Effector CD4-positive, alpha-beta T cell (primary cell): ENCODE measurements around the gene TMIGD1.

Experiments used
- DNase-seq: peaks from one replicate; pipeline ENCODE4 v3.0.0-alpha.2; 2020

TMIGD1 gene

GRCh38 chr17:30323895-30324319 lies 9.9 kb downstream of the TMIGD1 start:
- peak; percentile 12 for DNase-seq

GRCh38 chr17:30323262-30323894 lies 10.5 kb downstream of the TMIGD1 start:
- DNase-seq: peak; percentile 45

- no peak for DNase-seq
Measured at GRCh38 chr17:30321314-30321713, 12.5 kb downstream of the TMIGD1 start.

DNA sequence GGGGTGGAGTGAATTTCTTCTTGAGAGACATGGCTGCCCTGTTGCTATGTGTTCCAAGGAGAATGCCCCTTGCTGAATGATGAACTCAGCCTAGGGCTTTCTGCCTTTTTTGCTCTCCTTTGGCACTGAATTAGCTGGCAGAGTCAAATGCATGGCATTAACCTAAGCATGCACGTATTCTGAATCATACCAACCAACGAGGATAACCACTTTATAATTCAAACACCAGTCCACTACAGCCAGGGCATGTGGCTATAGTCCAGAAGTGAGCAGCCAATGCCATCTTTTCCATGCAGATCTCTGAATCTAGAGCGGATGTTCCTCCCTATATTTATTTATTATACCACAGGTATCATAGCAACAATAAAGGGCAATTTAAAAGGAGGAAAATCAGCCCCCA lies 15.7 kb downstream of the TMIGD1 start:
- no peak for DNase-seq

DNA sequence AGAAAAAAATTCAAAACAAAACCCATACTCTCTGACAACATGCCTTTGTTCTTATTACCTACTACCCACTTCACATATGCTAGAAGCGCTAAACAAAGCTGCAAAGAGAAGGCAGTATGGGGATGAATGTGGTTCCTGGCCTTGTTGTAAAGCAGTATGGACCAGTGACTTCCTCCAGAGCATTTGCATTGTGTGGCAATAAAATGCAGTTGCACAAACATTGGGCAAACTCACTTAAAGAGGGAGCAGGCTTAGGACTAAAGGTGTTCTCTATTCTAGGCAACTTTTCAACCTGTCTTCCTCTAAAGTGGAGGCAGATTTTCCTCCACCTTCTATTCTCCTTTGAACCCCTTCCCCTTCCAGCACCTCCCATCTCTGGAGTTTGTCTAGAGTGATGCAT lies 17.1 kb downstream of the TMIGD1 start:
- DNase-seq: no peak

GRCh38 chr17:30315106-30315505 lies 18.8 kb downstream of the TMIGD1 start:
- no peak for DNase-seq

- DNase-seq: no peak
Measured at GRCh38 chr17:30314474-30314873, 19.4 kb downstream of the TMIGD1 start.

DNA sequence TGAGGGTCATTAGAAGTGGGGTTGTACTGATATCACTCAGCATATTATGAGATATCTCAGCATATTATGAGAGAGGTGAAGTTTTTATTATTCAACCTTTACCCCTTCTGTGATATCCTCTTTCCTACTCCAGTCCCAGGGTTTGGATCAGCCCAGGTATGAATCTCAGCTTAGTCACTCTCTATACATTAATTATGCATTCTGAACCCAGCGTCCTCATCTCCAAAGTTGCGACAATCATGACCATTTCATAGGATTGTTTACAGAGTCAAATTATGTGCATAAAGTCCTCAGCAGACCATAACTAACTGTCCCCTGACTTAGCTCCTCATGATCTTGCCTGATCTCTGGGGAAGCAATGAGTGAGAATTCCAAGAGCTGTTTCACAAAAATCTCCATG lies 21.6 kb downstream of the TMIGD1 start:
- DNase-seq: no peak

DNA sequence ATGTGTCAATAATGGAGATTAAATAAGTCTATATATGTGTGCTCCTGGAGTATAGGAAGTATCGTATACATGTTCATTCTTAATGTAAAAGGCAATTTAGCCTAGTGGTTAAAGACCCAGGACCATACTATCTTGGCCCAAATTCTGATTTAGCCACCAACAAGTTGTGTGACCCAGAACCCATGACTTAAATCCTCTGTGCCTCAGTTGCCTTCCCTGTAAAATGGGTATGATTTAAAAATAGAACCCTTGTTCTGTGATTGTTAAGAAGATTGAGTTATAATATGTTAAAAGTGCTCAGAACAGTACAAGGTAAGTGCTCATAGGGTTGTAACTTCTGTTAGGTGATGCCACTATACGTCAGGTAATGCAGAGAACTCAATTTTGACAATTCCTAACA lies 23.3 kb downstream of the TMIGD1 start:
- DNase-seq: no peak

- DNase-seq: no peak
Measured at GRCh38 chr17:30309591-30309990, 24.3 kb downstream of the TMIGD1 start.

- DNase-seq: no peak
Measured at GRCh38 chr17:30308406-30308805, 25.5 kb downstream of the TMIGD1 start.

DNA sequence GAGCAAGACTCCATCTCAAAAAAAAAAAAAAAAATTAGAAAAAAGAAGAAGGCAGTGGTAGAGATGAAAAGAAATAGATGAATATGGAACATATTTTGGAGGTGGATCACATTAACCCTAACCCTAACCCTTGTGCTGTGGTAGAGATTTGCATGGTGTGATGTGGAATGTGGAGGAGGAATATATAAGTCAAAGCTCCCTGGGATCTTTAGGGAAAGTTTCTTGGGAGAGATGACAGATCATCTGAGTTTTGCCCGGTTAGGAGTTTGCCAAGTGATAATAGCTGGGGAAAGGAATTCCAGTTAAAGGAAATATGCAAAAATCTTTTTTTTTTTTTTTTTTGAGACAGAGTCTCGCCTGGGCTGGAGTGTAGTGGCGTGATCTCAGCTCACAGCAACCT lies 29.1 kb downstream of the TMIGD1 start:
- no peak for DNase-seq

- no peak for DNase-seq
Measured at GRCh38 chr17:30302241-30302640, 31.6 kb downstream of the TMIGD1 start.

DNA sequence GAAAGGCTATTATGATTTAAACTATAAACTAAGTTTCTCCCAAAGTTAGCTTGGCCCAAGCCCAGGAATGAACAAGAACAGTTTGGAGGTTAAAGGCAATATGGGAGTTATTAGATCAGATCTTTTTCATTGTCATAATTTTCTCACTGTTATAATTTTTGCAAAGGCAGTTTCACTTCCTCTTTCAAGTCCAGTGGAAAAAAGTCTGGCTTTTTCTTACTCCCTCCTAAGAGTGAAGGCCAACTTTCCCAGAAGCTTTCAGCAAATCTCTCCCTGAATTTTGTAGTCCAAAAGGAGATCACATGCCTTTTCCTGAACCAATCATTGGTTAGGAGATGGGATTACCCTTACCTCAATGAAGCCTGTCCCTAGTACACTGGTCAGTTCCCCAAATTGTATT lies 33.0 kb downstream of the TMIGD1 start:
- DNase-seq: no peak

DNA sequence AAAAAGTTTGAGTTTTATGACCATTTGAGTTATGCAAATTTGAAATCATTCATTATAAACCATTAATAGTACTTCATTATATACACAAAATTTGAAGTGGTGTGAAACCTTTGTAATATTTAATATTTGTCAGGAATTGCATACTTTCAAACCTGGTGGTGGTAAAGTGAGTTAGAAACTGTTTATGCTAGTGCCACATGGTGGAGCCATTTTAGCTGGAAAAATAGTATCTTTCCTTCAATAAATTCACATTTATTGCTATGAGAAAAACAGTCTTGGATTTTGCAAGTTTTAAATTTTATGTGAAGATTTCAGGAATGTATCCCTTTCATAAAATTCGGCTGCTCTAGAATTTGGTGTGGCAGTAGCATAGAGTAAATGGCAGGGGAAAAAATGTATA lies 34.9 kb downstream of the TMIGD1 start:
- DNase-seq: no peak

DNA sequence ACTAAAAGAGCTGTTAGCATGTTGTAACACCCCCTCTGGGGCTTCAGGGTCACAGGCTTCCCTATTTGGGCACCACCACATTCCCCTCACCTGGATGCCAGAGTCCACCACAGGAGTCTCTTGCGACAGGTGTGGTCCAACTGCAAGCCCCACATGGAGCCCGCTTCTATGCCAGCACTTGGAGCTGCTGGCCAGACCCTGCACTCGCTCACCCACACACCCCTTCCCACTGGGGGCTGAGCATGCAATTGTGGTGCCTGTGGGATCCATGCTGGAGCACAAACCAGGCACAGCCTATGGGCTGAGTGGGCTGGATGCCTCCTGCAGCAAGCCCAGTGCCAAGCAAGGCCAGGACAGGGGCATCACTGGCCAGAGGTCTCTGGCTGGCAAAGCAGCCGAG lies 36.1 kb downstream of the TMIGD1 start:
- no peak for DNase-seq

DNA sequence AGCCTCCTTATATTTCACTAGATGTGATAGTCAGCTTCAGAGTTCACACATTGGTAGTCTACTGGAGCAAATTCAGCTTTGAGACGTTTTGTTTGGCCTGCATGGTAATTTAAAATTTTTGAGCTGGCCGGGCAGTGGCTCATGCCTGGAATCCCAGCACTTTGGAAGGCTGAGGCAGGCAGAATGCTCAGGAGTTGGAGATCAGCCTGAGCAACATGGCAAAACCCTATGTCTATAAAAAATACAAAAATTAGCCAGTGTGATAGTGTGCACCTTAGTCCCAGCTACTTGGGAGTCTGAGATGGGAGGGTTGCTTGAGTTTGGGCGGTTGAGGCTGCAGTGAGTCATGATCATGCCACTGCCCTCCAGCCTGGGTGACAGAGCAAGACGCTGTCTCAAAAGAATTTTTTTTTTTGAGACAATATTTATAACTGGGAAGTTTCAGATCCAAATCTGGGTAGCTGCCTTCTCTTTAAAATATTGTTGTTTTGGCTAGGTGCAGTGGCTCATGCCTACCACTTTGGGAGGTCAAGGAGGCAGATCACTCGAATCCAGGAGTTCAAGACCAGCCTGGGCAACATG lies 37.3 kb downstream of the TMIGD1 start:
- DNase-seq: no peak

GRCh38 chr17:30292286-30292858 lies 41.5 kb downstream of the TMIGD1 start:
- DNase-seq: no peak

DNA sequence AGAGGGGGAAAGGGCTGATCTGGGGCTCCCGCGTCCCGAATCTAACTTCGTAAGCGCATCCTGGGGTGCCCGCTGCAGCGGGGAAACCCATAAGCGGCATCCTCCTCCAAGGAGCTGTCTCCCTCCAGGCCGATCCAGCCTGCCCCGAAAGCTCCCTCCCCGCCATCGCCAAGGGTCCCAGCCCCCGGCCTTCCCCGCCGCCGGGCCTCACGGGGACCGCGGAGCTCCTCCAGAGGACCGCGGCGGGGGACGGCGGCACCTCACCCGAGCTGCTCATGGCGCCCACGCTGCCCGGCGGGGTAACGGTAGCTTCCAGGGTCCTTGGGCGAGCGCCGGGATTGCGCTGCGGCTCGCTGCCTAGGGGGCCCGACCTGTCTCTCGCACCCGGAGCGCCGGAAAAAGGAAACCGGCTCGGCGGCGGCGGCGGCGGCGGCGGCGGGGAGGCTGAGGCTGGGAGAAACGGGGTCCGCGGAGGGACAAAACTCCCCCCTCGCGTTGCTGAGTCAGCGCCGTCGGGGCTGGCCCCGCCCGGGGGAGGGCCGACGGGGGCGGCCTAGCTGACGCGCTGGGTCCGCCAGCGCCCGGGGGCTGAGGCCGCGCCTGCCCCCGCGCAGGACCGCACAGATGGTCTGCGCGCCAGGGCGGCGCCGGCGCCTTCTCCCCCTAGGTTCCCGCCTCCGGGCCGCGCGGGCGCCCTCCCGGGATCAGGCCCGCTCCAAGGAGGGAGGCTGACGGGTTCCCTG lies 42.1 kb downstream of the TMIGD1 start, which contains the start of gene BLMH:
Gene BLMH, minus strand, starts transcription at position 402 of the 743 bp plus-strand sequence. Its CDS starts 125 bp downstream, at position 277.
- DNase-seq: peak; percentile 70

DNA sequence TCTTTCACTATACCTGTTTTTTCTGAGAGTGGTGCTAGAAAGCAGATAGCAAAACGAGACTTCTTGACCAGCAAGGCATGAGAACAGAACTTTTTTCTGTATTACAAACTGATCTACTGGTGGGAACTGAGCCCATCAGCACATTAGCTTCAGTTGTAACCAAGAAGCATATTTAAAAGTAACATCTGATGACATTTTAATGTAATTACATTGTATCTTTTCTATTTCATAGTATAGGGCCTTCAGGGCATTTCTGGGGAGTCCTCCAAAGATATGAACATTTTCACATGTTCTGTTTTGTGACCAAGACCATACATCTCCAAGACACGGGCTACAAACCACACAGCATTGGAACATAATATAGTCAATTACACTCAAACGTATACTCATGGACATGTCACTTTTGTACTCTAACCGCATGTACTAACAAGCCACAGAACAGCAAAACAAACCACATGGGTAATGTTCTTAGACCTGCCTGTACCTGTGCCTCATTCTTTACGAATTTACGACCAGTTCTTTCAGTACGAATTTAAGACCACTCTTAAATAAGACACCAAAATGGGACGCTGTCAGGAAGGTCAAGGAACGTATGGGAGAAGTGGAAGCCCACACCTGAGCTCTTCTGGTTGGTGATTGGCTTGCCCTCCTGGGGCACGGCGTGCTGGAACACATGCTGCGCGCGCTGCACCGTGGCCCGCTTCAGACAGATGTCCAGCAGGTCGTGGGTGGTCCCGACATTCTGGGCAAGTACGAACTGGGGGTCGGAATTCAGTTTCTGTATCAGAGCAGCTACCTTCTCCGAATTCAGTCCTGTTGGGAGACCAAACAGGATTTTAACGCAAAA lies 42.9 kb downstream of the TMIGD1 start:
- no peak for DNase-seq

DNA sequence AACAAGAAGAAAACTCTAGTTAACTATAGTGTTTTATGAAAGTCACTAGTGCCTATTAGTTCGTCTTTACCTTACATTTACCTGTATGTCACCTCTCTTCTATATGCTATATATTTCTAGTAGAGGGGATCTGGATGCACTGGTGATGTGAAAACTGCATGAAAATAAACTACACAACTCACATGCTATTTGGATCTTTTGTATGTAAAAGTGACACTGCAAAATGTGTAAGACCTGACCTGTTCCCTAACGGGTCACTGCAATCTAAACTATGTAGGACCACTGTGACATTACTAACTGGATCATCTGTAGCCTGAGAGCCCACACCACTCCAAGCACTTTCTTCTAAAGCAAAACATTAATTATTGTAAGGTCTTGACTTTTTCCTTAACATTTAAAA lies 43.8 kb downstream of the TMIGD1 start:
- DNase-seq: no peak

GRCh38 chr17:30279156-30279555 lies 54.7 kb downstream of the TMIGD1 start:
- DNase-seq: no peak

DNA sequence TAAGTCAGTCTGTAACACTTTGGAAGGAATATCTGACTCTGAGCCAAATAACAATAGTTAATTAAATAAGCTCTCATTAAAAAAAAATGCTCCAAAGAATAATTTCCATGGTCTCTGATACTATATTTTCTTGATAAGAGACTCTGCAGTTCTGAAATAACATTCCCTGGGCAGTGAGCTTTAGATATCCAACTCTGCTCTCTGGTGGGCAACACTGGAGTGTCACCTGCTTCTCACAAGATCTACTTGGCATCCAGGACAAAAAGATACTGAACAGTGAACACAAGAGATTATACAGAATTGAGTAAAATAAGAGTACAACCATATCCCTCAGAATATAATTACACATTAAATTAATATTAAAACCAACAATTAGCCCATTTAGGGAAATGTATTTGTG lies 55.8 kb downstream of the TMIGD1 start:
- DNase-seq: no peak
